Measurements from ENCODE around the gene PYGB.
"Not testable (repeated sequence)": the region's sequence is repeated elsewhere in the genome, so short reads cannot be mapped to it uniquely, and the experiment has no call there.

PYGB gene

GRCh38 chr20:25316506-25317190 is 68.8 kb downstream of the PYGB start:
- DNase-seq = no peak

- DNase-seq = no peak
Measured at GRCh38 chr20:25317351-25318075, 69.6 kb downstream of the PYGB start.

- DNase-seq = no peak
Measured at GRCh38 chr20:25318471-25319240, 70.8 kb downstream of the PYGB start.

GRCh38 chr20:25319241-25320034 is 71.6 kb downstream of the PYGB start:
- DNase-seq = no peak

- DNase-seq = no peak
Measured at GRCh38 chr20:25320035-25320800, 72.3 kb downstream of the PYGB start.

- no peak for DNase-seq
Measured at GRCh38 chr20:25321262-25321831, 73.5 kb downstream of the PYGB start.

GRCh38 chr20:25321991-25322390 is 74.1 kb downstream of the PYGB start:
- no peak for DNase-seq

GRCh38 chr20:25323496-25324246 is 75.8 kb downstream of the PYGB start:
- DNase-seq = no peak

GRCh38 chr20:25324412-25324811 is 76.5 kb downstream of the PYGB start:
- no peak for DNase-seq

- no peak for DNase-seq
Measured at GRCh38 chr20:25325073-25325472, 77.2 kb downstream of the PYGB start.

- no peak for DNase-seq
Measured at GRCh38 chr20:25325997-25326396, 78.1 kb downstream of the PYGB start.

- DNase-seq = peak; percentile 53
Measured at GRCh38 chr20:25327521-25328235, 79.8 kb downstream of the PYGB start.

GRCh38 chr20:25328954-25329498 is 81.1 kb downstream of the PYGB start:
- DNase-seq = no peak

- not testable (repeated sequence) for DNase-seq
Measured at GRCh38 chr20:25334972-25335371, 87.1 kb downstream of the PYGB start.

GRCh38 chr20:25336561-25337422 is 88.9 kb downstream of the PYGB start:
- no peak for DNase-seq

- DNase-seq = no peak
Measured at GRCh38 chr20:25338112-25339023, 90.5 kb downstream of the PYGB start.

GRCh38 chr20:25339608-25340007 is 91.7 kb downstream of the PYGB start:
- DNase-seq = no peak

- DNase-seq = no peak
Measured at GRCh38 chr20:25340380-25340779, 92.5 kb downstream of the PYGB start.
